ENCODE results near the gene RPL41.
A peak's percentile ranks its signal among the peaks of the same experiment; 100 is the strongest.
"Not testable (repeated sequence)": the region's sequence is repeated elsewhere in the genome, so short reads cannot be mapped to it uniquely, and the experiment has no call there.

Gene RPL41

DNA sequence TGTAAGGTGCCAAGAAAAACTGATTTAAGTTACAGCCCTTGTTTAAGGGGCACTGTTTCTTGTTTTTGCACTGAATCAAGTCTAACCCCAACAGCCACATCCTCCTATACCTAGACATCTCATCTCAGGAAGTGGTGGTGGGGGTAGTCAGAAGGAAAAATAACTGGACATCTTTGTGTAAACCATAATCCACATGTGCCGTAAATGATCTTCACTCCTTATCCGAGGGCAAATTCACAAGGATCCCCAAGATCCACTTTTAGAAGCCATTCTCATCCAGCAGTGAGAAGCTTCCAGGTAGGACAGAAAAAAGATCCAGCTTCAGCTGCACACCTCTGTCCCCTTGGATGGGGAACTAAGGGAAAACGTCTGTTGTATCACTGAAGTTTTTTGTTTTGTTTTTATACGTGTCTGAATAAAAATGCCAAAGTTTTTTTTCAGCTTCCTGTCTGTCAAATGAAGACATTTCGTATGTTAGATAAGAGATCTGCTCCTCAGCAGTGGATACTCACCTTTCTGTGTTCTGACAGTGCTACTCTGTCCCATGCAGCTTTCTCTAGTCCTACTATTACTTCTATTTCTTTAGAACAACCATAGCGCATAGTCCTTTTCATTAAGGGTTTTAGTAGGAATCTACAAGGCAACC lies 13.2 kb upstream of the RPL41 start:
- DNase-seq (ENCODE audit: low spot score), result no peak

DNA sequence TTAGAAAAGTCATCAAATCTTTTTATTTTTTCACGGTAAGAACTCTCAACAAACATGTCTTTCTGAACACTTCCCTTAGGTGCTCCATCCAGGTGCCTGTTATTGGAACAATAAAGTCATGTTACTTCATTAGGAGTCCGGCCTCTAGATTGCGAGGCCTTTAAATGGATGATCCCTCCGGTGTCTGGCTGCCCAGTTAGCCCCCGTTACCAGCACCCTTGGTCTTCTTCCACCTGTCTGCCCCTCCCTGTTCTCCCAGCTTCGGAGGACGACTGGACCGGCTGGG lies 12.7 kb upstream of the RPL41 start:
- no peak for DNase-seq (ENCODE audit: low spot score)

DNA sequence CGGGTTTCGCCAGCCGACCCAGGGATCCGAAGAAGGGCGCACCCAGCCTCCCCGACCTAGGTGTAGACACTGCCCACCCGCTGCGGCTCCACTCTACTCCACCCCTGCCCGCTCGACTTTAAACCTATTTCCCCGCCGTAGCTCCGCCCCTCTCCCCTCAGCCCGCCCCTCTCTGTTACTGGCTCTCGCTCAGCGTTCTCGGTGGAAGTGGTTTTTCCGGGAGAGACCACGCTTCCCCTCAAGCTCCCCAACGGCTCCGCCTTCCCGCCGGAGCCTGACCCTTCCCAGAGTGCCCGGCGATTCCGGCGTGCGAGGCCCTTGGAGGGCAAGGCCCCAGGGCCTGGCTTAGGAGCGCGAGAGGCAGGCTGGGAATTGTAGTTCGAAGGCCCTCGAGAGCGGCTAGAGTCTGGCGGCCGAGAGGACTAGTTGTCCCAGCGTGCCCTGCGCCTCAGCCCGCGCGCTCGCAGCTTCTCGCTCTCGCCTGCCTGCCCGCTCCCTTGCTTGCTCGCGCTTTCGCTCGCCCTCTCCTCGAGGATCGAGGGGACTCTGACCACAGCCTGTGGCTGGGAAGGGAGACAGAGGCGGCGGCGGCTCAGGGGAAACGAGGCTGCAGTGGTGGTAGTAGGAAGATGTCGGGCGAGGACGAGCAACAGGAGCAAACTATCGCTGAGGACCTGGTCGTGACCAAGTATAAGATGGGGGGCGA lies 12.2 kb upstream of the RPL41 start, which contains the start of gene PA2G4:
TSS of gene PA2G4 (plus strand) at position 451 of the 706 bp plus-strand sequence. CDS start at position 630, 179 bp downstream.
- DNase-seq (ENCODE audit: low spot score), result peak; percentile 92

DNA sequence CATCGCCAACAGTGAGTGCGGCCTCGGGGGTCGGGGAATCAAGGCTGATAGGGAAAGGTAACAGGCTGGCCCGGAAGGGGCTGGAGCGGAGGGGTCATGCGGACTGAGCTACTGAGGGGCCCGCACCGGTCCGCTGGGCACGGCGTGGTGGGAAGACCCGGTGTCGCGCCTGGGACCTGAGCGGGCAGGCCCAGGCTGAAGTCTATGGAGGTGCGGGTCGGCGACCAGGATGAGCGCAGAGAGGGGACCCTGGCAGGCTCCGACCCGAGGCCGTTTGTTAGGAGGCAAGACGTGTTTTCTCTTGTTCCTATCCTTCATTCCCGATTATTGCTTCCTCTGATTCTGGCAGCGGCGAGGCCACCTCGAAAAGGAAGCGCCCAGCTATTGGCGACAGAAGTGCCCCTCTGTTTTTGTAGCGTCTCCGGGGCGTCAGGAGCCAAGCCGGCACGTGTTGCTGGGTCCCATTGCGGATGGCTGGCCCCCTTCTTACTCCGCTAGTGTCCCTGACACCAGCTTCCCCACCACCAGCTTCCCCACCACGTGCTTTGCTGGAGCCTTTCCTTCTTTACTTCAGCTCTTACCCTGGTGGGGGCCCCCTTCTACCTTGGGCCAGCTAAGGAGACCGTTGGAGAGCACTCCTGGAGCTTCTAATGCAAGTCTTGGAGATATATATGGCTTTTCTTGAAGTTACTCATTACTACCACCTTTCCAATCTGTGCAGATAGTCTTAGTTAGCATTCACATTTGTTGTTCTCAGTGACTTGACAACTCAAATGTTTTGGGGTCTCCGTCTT lies 11.4 kb upstream of the RPL41 start:
- no peak for DNase-seq (ENCODE audit: low spot score)

DNA sequence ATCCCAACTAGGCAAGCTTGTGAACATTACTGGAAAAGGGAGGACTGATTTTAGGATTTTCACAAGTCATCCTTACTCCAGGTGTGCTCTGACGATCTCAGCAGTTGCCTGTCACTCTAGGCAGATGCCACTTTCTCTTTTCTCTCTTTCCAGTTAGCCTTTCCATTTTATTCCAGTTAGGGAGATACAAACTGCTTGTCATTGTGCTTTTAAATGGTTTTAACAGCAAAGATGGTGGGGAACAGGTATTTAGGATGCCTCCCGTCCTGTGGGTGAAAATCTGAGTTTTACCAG lies 10.9 kb upstream of the RPL41 start:
- DNase-seq (ENCODE audit: low spot score), result no peak

DNA sequence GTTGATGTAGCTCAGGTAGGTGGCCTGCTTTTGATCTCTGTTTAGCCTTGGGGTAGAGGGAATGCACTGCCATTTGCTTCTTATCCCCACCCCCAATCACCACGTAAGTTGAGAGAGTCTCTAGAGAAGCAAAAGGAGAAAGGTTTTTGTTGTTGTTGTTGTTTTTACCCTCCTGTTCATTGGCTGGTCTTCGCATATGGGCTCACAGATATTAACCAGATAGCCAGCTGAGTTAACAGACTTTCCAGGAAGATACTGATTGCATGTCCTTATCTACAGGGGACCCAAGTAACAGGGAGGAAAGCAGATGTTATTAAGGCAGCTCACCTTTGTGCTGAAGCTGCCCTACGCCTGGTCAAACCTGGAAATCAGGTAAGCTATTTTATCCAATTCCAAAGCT lies 9.2 kb upstream of the RPL41 start:
- DNase-seq (ENCODE audit: low spot score), result no peak

DNA sequence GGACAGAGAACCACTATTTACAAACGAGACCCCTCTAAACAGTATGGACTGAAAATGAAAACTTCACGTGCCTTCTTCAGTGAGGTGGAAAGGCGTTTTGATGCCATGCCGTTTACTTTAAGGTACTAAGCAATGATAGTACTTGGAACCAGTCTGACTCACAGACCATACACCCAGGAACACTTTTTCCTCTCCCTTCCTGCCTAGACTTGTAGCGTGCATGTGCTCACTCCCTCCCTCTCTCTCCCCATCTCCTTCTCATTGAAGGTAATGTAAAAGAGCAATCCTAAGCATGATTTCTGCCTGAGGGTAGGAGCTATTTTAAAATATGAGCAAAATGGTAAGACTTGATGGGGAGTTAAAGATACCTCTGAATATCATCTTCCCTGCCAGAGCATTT lies 5.9 kb upstream of the RPL41 start:
- no peak for DNase-seq (ENCODE audit: low spot score)

DNA sequence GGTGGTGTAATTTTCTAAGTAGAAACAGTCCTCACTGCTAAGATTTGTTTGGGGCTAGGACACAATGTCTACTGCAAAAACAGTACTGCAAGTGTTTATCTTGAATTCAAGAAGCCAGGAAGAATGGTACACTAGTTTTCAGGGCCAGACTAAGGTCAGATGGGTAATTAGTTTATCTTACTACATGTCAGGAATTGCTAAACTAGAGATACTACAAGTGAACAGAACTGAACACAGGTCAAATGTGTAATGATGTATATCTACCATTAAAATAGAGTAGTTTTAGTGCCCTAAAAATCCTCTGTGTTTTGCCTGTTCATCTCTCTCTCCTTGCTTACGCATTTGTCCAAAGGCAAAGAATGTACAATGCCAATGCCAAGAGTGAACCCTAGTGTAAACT lies 2.3 kb upstream of the RPL41 start:
- DNase-seq (ENCODE audit: low spot score), result no peak

DNA sequence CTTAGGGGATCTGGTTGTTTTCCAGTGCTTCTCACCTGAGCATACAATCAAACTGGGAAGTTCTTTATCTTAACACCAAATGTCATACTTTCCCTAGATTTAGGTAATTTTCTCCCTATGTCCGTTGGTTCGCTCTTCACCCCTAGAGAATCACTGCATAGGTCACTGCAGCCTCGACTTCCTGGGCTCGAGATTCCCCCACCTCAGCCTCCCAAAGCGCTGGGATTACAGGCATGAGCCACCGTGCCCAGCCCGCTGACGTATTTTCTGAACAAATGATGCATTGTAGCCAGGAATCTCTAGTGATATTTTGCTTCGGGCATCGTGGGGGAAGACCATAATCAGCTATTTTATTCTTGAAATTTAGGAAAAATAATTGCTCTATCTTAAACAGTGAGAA lies 1.1 kb upstream of the RPL41 start:
- DNase-seq (ENCODE audit: low spot score), result no peak

DNA sequence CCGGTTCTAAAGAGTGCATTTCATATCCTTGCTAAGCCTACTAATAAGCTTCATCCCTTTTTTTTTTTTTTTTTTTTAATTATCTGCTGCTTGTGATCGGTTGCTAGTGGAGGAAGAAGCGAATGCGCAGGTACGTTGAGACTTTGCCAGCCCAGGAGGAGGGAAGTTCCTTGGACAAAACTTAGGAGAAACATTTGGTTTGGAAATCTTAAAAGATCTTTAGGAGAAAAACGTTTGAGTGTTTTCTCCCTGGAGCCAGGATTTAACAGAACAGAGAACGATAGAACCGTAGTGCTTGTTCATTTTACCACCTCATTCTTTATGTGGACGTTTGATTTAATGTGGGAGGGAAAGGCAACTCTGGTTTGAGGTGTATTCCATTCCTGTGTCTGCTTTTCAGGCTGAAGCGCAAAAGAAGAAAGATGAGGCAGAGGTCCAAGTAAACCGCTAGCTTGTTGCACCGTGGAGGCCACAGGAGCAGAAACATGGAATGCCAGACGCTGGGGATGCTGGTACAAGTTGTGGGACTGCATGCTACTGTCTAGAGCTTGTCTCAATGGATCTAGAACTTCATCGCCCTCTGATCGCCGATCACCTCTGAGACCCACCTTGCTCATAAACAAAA lies 761 bp downstream of the RPL41 start:
- not testable (repeated sequence) for DNase-seq (ENCODE audit: low spot score)

DNA sequence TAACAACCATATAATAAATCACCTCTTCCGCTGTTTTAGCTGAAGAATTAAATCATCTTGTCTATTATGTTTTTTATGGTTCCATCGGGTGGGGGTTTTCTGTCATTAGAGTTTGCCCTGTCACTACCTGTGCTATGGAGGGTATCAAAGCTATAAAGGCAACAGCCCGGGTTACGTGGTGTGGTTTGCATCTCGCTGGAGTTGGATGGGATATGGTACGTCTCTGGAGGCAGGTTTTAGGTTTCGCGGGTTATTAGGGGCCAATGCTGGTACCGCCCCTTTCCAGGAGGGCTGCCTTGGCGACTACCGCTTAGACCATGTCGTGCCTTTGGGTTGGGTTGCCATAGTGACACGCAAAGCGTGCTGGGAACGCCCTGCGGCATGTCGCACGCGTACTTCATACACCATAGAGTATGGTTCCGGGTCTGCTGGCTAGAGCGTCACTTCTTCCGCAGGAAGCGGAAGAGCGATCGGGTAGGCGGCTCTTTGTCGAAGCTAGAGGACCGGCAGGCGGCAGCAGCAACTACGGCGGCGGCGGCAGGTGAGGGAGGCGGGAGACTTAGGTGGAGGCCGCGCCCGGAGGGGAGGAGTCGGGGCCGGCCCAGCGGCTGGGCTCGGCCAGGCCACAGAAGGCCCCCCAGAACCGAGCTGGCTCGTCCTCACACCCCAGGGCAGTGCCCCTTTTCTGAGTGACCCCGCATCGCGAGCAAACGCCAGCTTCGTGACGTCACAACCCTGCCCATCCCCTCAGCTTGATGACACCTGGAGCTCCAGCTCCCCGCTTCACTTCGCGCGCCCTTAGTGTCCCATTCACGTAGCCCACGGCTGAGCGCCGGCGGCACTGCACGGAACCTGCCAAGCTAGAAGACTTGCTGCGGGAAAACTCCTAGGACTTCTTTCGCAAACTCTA lies 1.6 kb downstream of the RPL41 start, which contains the start of gene ZC3H10:
TSS of gene ZC3H10 (plus strand) at position 489 of the 910 bp plus-strand sequence. CDS start 2,297 bp downstream, outside the sequence.
- peak; percentile 97 for DNase-seq (ENCODE audit: low spot score)

DNA sequence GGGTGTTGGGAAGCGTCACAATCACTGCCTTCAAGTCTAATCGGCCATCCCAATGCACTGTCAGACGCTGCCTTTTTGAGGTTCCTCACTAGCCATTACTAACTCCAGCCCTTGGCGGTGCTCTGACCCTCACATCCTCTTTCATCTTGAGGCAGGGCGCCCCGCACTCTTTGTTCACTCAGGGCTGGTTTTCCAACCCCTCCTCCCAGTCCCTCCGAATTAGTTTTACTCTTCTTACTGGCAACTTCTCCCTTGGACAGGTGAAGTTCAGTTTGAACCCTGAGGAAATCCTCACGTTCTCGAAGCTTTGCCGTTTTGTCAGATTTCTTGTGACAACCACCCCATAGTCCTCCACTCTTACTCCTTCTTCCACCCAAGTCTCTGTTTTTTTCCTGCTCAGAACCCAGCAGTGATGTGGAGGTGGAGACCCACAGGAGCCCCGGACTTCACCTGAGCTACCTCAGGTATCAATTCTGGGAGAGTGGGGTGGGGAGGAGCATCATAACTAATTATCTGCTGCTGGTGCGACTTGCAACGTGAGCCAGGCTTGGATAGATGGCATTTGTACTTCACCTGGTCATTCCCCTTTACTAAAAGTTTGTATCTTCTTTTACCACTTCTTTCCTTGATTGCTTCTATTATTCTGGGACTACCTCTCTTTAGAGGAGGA lies 2.4 kb downstream of the RPL41 start:
- DNase-seq (ENCODE audit: low spot score), result no peak

DNA sequence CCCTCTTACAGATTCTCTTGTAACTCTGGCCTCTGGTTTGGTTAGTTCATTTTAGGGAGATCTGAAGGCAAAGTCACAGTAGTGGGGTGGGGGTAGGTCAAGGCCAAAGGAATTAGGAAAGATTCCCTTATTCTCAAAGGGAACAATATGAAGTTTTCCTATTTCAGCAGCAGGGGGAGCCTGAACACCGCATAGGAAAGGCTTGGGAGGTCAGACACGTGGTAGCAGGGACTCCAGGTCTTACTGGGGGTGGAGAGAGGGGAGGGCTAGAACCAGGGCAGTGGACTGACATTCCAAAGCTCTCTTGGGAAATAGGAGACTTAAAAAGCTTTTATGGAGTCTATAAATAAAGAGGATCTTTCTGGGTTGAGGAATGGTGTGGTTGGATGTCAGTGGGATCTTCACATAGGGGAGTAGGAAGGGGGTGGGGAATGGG lies 2.9 kb downstream of the RPL41 start:
- DNase-seq (ENCODE audit: low spot score), result peak; percentile 61

DNA sequence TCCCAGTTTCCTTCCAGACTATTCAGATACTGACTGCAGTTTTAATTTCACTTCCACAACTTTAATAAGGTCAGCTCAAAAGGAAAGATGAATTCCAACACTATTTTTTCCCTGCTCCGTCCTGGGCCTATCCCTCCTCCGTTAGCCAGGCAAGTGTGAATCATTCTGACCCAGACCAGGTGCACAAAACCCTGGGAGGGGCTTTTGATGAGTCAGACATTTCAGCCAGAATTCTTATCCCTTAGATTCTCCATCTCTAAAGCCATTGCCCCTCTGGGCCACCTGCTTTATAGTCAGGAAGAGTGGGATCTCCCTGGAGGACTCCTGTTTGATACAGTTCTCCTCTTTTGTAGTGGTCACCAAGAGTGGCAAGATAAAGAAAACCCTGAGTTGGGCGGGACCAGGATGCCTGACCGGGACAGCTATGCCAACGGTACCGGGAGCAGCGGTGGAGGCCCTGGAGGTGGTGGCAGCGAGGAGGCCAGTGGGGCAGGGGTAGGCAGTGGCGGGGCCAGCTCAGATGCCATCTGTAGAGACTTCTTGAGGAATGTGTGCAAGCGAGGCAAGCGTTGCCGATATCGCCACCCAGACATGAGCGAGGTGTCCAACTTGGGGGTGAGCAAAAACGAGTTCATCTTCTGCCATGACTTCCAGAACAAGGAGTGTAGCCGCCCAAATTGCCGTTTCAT lies 3.9 kb downstream of the RPL41 start:
- no peak for DNase-seq (ENCODE audit: low spot score)

DNA sequence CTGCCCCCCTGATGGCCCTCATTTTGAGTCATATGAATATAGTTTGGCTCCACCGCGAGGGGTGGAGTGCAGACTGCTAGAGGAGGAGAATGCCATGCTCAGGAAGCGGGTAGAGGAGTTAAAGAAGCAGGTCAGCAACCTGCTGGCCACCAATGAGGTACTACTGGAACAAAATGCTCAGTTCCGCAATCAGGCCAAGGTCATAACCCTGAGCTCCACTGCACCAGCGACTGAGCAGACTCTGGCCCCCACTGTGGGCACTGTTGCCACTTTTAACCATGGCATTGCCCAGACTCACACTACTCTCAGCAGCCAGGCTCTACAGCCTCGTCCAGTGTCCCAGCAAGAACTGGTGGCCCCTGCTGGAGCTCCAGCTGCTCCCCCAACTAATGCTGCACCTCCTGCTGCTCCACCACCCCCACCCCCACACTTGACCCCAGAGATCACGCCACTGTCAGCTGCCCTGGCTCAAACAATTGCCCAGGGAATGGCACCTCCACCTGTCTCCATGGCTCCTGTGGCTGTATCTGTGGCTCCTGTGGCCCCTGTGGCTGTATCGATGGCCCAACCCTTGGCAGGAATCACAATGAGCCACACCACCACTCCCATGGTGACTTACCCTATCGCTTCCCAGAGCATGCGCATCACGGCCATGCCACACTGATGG lies 4.9 kb downstream of the RPL41 start:
- DNase-seq (ENCODE audit: low spot score), result no peak

DNA sequence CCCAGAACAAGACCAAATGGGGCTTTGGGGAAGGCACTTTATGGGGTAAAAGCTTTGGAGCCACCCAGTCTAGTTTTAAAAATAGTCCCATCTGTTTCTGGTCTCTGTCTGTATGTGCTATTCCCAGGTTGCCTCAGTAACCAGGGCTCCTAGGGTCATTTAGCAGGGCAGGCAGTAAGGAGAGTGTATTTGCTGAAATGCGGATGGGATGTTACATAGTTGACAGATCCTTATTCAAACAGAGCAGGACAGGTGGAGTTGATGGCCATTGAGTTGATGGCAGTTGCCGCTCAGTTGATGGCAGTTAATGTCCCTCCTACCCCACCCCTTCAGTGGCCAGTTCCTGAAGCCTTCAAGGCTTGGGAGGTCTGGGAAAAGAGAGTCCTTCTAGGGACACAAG lies 6.2 kb downstream of the RPL41 start:
- DNase-seq (ENCODE audit: low spot score), result no peak

DNA sequence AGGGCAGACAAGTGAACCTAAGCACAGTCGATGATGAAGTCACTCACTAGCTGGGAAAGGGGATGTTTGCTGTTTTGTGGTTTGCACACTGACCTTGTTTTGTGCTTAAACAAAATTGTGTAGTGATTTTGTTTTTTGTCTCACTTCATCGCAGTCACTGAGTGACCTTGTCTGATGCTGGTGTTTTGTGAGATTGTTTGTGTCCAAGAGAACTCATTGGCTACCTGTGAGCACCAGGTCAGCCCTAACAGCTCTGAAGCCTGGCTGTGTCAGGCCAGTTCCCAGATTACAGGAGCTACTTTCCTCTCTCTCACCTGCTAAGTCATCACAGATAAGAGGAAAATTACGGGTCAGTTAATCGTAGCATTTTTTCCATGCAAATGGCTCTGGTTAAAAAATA lies 7.7 kb downstream of the RPL41 start:
- DNase-seq (ENCODE audit: low spot score), result no peak

DNA sequence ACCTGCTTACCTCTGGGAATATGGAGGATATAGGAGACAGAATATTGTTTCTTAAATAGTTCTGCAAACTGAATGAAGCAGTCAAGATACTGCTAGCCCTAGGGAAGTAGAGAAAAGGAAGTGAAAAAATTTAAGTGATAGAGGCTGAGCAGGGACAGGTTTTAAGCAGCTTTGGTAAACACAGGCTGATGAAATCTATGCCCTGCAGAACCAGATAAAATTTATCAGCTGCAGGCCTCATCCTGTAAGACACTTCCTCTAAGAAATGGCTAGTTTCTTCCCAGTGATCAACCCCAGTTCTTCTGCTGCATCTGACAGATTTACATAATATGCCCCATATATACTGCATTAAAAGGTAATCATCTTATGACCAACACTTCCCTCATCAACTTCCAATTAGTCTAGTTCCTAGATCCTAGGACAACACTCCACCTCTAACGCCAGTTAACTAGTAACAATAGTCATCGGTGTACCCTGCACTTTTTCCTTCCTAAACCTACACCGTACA lies 10.4 kb downstream of the RPL41 start:
- DNase-seq (ENCODE audit: low spot score), result peak; percentile 44

DNA sequence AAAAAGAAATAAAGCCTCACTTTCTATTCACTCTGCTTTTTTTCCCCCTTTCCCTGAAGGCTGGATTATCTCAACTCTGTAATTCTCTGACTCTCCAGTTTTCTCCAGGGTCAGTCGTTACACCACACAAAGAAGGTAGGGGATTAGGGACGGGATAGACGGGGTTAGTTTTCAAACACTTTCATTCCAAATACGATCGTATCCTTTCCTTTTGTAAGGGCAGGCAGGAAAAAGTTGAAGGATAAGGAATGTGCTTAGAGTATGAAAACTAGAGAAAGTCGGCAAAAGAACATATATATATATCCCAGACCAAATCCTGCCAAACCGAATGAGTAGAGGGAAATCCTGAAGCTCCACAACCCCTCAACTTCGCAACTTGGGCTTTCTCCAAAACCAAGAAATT lies 11.1 kb downstream of the RPL41 start:
- no peak for DNase-seq (ENCODE audit: low spot score)

All from germinal center (tissue), 1 donor.